GM12873 (cell line): Measurements from ENCODE around the gene PROC.

ENCODE experiments used
- TF ChIP-seq, protein P1 (sequence below): IDR thresholded peaks from 2 replicates; pipeline ENCODE4 v1.5.1; 2012; ENCODE audit warnings: low read depth, mild to moderate bottlenecking, moderate library complexity, low read length, control low read depth; ENCODE audit not compliant: insufficient read depth; ENCODE audit errors: missing control alignments

The PROC gene

DNA sequence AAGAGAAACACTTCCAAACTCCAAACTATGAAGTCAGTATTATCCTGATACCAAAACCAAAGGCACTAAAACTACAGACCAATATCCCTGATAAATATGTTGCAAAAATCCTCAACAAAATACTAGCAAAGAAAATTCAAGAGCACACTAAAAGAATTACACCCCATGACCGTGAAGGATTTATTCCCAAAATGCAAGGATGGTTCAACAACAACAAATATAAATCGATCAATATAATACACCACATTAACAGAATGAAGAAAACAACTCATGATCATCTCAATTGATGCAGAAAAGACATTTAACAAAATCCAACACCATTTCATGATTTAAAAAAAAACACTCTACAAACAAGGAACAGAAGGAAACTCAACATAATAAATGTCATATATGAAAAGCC is 57.6 kb downstream of the PROC start:
- TF ChIP-seq, protein P1, sequence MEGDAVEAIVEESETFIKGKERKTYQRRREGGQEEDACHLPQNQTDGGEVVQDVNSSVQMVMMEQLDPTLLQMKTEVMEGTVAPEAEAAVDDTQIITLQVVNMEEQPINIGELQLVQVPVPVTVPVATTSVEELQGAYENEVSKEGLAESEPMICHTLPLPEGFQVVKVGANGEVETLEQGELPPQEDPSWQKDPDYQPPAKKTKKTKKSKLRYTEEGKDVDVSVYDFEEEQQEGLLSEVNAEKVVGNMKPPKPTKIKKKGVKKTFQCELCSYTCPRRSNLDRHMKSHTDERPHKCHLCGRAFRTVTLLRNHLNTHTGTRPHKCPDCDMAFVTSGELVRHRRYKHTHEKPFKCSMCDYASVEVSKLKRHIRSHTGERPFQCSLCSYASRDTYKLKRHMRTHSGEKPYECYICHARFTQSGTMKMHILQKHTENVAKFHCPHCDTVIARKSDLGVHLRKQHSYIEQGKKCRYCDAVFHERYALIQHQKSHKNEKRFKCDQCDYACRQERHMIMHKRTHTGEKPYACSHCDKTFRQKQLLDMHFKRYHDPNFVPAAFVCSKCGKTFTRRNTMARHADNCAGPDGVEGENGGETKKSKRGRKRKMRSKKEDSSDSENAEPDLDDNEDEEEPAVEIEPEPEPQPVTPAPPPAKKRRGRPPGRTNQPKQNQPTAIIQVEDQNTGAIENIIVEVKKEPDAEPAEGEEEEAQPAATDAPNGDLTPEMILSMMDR = no peak
